Neural crest cell (in vitro differentiated cells): ENCODE data around the gene GNG2. TPM values are rescaled to one million over a fixed set of nuclear protein-coding genes. Genes with fewer than 3 reads are reported as not detected.

ENCODE experiments used
- DNase-seq: peaks from one replicate; pipeline ENCODE4 v3.0.0; 2021; ENCODE audit warnings: low read depth, mixed read lengths, low spot score
- H3K27ac Mint-ChIP-seq: one replicate; pipeline ENCODE4 v1.8.0; 2021; ENCODE audit warnings: mild to moderate bottlenecking, mixed read lengths; ENCODE audit not compliant: unreplicated experiment
- H3K27me3 Mint-ChIP-seq: 2 replicates; pipeline ENCODE4 v1.8.0; 2021; ENCODE audit warnings: low read depth, mild to moderate bottlenecking, mixed read lengths
- H3K36me3 Mint-ChIP-seq: 2 replicates; pipeline ENCODE4 v1.8.0; 2021; ENCODE audit warnings: low read depth, mild to moderate bottlenecking, mixed read lengths
- H3K4me1 Mint-ChIP-seq: 2 replicates; pipeline ENCODE4 v1.8.0; 2021; ENCODE audit warnings: mixed read lengths
- H3K4me3 Mint-ChIP-seq: one replicate; pipeline ENCODE4 v1.8.0; 2021; ENCODE audit warnings: mild to moderate bottlenecking, mixed read lengths
- H3K9me3 Mint-ChIP-seq: 2 replicates; pipeline ENCODE4 v1.8.0; 2021; ENCODE audit warnings: mixed read lengths
- CTCF ChIP-seq: fragments of 200-600 bp; sonication (generic); conservative IDR thresholded peaks from 2 replicates; pipeline ENCODE4 v1.5.0; 2021; ENCODE audit warnings: antibody characterized with exemption, mild to moderate bottlenecking
- total RNA-seq: library from RNA; stranded (reverse); gene quantifications from 2 replicates; pipeline ENCODE4 v1.2.1, GENCODE V29; 2021

GNG2 gene
- total RNA-seq, 1 donor from 2014 or later: 174 TPM

- H3K27me3 Mint-ChIP-seq: no peaks in the 10 kb centered on the region
- H3K36me3 Mint-ChIP-seq: peaks cover 25% of the 10 kb centered on the region
- DNase-seq: no peak
- TF ChIP-seq CTCF: no peak
- peaks cover 19% of the 10 kb centered on the region for H3K4me1 Mint-ChIP-seq
- H3K9me3 Mint-ChIP-seq: no peaks in the 10 kb centered on the region
- no peak overlapping the region for H3K4me3 Mint-ChIP-seq
- no peak overlapping the region for H3K27ac Mint-ChIP-seq
Measured at GRCh38 chr14:52005625-52006024, 145.2 kb downstream of the GNG2 start.

GRCh38 chr14:52006361-52006760, 145.9 kb downstream of the GNG2 start:
- H3K4me3 Mint-ChIP-seq: no peak overlapping the region
- no peak for TF ChIP-seq CTCF
- peaks cover 19% of the 10 kb centered on the region for H3K4me1 Mint-ChIP-seq
- no peaks in the 10 kb centered on the region for H3K9me3 Mint-ChIP-seq
- no peak for DNase-seq
- H3K27me3 Mint-ChIP-seq: no peaks in the 10 kb centered on the region
- no peak overlapping the region for H3K27ac Mint-ChIP-seq
- peaks cover 31% of the 10 kb centered on the region for H3K36me3 Mint-ChIP-seq

- Mint-ChIP-seq H3K27ac (no peak overlapping the region), H3K4me3 (no peak overlapping the region), H3K36me3 (peaks cover 36% of the 10 kb centered on the region)
Measured at GRCh38 chr14:52007211-52007610, 146.8 kb downstream of the GNG2 start.

GRCh38 chr14:52007637-52008036, 147.2 kb downstream of the GNG2 start:
- peaks cover 36% of the 10 kb centered on the region for H3K36me3 Mint-ChIP-seq
- no peak overlapping the region for H3K27ac Mint-ChIP-seq
- H3K27me3 Mint-ChIP-seq: no peaks in the 10 kb centered on the region

More at GRCh38 chr14:52007211-52007610, 146.8 kb downstream of the GNG2 start:
- no peaks in the 10 kb centered on the region for H3K27me3 Mint-ChIP-seq
- H3K9me3 Mint-ChIP-seq: no peaks in the 10 kb centered on the region
- H3K4me1 Mint-ChIP-seq: peaks cover 20% of the 10 kb centered on the region
- no peak for DNase-seq
- no peak for TF ChIP-seq CTCF

GRCh38 chr14:52008136-52008535, 147.7 kb downstream of the GNG2 start:
- no peak for DNase-seq
- no peak overlapping the region for H3K4me3 Mint-ChIP-seq
- H3K27me3 Mint-ChIP-seq: no peaks in the 10 kb centered on the region
- no peak for TF ChIP-seq CTCF
- no peak overlapping the region for H3K27ac Mint-ChIP-seq
- H3K4me1 Mint-ChIP-seq: peaks cover 18% of the 10 kb centered on the region
- H3K36me3 Mint-ChIP-seq: peaks cover 36% of the 10 kb centered on the region
- no peaks in the 10 kb centered on the region for H3K9me3 Mint-ChIP-seq

More at GRCh38 chr14:52007637-52008036, 147.2 kb downstream of the GNG2 start:
- DNase-seq: no peak
- Mint-ChIP-seq H3K4me1 (peaks cover 18% of the 10 kb centered on the region), H3K4me3 (no peak overlapping the region), H3K9me3 (no peaks in the 10 kb centered on the region)
- TF ChIP-seq CTCF: no peak
